K562 (cell line): ENCODE data around the gene CCSER1. TPM values are rescaled to one million over a fixed set of nuclear protein-coding genes. Genes with fewer than 3 reads are reported as not detected.

Experiments
- ATAC-seq: fragments of 200-7000 bp; cut with Tn5 transposase; 3 replicates; pipeline ENCODE4 v1.9.1; 2020; ENCODE audit warnings: moderate library complexity
- BruUV-seq: library from RNA; stranded (reverse); fragments of 400-500 nt; replicated peaks from 2 replicates; lab custom pipeline; 2021; lab: Mats Ljungman, UMichigan
- CTCF ChIA-PET: fragments of 300-600 bp; formaldehyde crosslinking; extraction: SDS; loops from one replicate; lab custom pipeline; 2021; ENCODE audit warnings: low intra/inter-chr PET ratio; lab: Yijun Ruan, JAX
- POLR2A ChIA-PET: fragments of 300-600, 350-650 bp; sonication (Branson Sonifier 250); formaldehyde crosslinking; extraction: SDS; loops from one replicate; lab custom pipeline; 2021; ENCODE audit warnings: antibody characterized with exemption, inconsistent platforms; lab: Yijun Ruan, JAX
- DNase-seq, 4 experiments: peaks; one replicate each; pipeline versions ENCODE4 v3.0.0 to v3.0.0-alpha.2; 2011 to 2018; ENCODE audit warnings: low spot score in 3 of 4, mixed read lengths in 3 of 4; ENCODE audit errors: extremely low read depth in 1 of 4
- FAIRE-seq: peaks from 2 replicates; lab custom pipeline; 2011; peaks lifted over from hg19 to GRCh38; lab: Jason Lieb, UNC
- H2AFZ ChIP-seq: 2 replicates; pipeline ENCODE4 v1.6.0; 2011; ENCODE audit warnings: low read depth, low read length, control low read depth, inconsistent platforms
- H3K27ac ChIP-seq: fragments of 200-600 bp; 3 replicates; pipeline ENCODE4 v1.8.0; 2011; ENCODE audit warnings: low read depth, mild to moderate bottlenecking, control low read depth, inconsistent platforms, low read length, moderate library complexity, mixed read lengths; ENCODE audit errors: extremely low read depth
- H3K27me3 ChIP-seq, 2 experiments: fragments of 300-600 bp in 1 of 2; 2 replicates in 1 of 2; 3 replicates in 1 of 2; pipeline versions ENCODE4 v1.6.0 to v1.8.0; 2011; ENCODE audit warnings: inconsistent platforms in 2 of 2, low read length in 2 of 2, mild to moderate bottlenecking in 1 of 2, mixed read lengths in 1 of 2, moderate library complexity in 1 of 2; ENCODE audit not compliant: control insufficient read depth in 2 of 2, insufficient read depth in 2 of 2
- H3K36me3 ChIP-seq: fragments of 300-600 bp; 3 replicates; pipeline ENCODE4 v1.8.0; 2011; ENCODE audit warnings: mild to moderate bottlenecking, low read length, inconsistent platforms; ENCODE audit not compliant: control insufficient read depth, insufficient read depth
- H3K4me1 ChIP-seq, 2 experiments: fragments of 200-600 bp in 1 of 2; replicated peaks in 1 of 2; 2 replicates in 1 of 2; 3 replicates in 1 of 2; pipeline versions ENCODE4 v1.5.1 to v1.8.0; 2011; ENCODE audit warnings: inconsistent platforms in 2 of 2, low read length in 2 of 2, mild to moderate bottlenecking in 1 of 2, mixed read lengths in 1 of 2, moderate library complexity in 1 of 2; ENCODE audit not compliant: control insufficient read depth in 2 of 2, insufficient read depth in 2 of 2
- H3K4me2 ChIP-seq: 2 replicates; pipeline ENCODE4 v1.6.1; 2011; ENCODE audit warnings: low read length, control low read depth, inconsistent platforms, mixed read lengths; ENCODE audit not compliant: insufficient read depth
- H3K4me3 ChIP-seq: fragments of 200-600 bp; sonication (generic), shearing (Covaris generic); 2 replicates; pipeline ENCODE4 v1.5.1; 2016; ENCODE audit warnings: control low read depth, inconsistent platforms
- H3K79me2 ChIP-seq: fragments of 200-600 bp; 3 replicates; pipeline ENCODE4 v1.8.0; 2011; ENCODE audit warnings: low read length, inconsistent platforms; ENCODE audit not compliant: control insufficient read depth, insufficient read depth
- H3K9ac ChIP-seq, 2 experiments: 2 replicates each; pipeline versions ENCODE4 v1.6.0 to v1.6.1; 2011; ENCODE audit warnings: low read depth in 2 of 2, low read length in 2 of 2, control low read depth in 1 of 2, inconsistent platforms in 1 of 2, mild to moderate bottlenecking in 1 of 2, mixed read lengths in 1 of 2; ENCODE audit not compliant: insufficient read depth in 1 of 2
- H3K9me1 ChIP-seq: one replicate; pipeline ENCODE4 v1.6.0; 2011; ENCODE audit warnings: inconsistent platforms, mild to moderate bottlenecking, low read length, moderate library complexity; ENCODE audit not compliant: control insufficient read depth, insufficient read depth
- H3K9me3 ChIP-seq: replicated peaks from 2 replicates; pipeline ENCODE4 v1.5.1; 2011; ENCODE audit warnings: low read depth, low read length, inconsistent platforms; ENCODE audit not compliant: control insufficient read depth, insufficient read depth
- H4K20me1 ChIP-seq: replicated peaks from 2 replicates; pipeline ENCODE4 v1.6.1; 2011; ENCODE audit warnings: low read length, inconsistent platforms, mixed read lengths; ENCODE audit not compliant: control insufficient read depth, insufficient read depth
- DMBX1 ChIP-seq: fragments of 250-450 bp; sonication (Bioruptor Pico); IDR thresholded peaks from 2 replicates; pipeline ENCODE4 v1.8.0; 2022; ENCODE audit warnings: inconsistent platforms, mild to moderate bottlenecking, moderate library complexity, borderline replicate concordance
- FOSL1 ChIP-seq: fragments of 200-800 bp; sonication (Bioruptor generic); conservative IDR thresholded peaks from 2 replicates; pipeline ENCODE4 v1.6.1; 2016; ENCODE audit warnings: missing genetic modification characterization, missing compliant biosample characterization
- HOXB6 ChIP-seq: fragments of 250-450 bp; sonication (Bioruptor Pico); IDR thresholded peaks from 2 replicates; pipeline ENCODE4 v1.5.1; 2022; ENCODE audit warnings: mild to moderate bottlenecking, borderline replicate concordance
- JUNB ChIP-seq: fragments of 450-650 bp; formaldehyde crosslinking; conservative IDR thresholded peaks from 2 replicates; pipeline ENCODE4 v1.4.0; 2020; ENCODE audit warnings: mild to moderate bottlenecking
- MCM3 ChIP-seq: fragments of 450-650 bp; IDR thresholded peaks from 2 replicates; pipeline ENCODE4 v1.6.1; 2016
- SREBF1 ChIP-seq: fragments of 150-350 bp; IDR thresholded peaks from 2 replicates; pipeline ENCODE4 v1.6.1; 2014; ENCODE audit warnings: antibody characterized with exemption, low read depth, low read length, borderline replicate concordance
- ZNF239 ChIP-seq: fragments of 250-450 bp; sonication (Bioruptor Pico); IDR thresholded peaks from 2 replicates; pipeline ENCODE4 v1.4.0; 2020; ENCODE audit warnings: mild to moderate bottlenecking
- in situ Hi-C: fragments of 300-500 bp; cut with MboI; formaldehyde crosslinking; loops from 4 replicates; pipeline ENCODE4 v1.15.0; 2018; ENCODE audit warnings: inconsistent platforms, mixed read lengths
- intact Hi-C: fragments of 100-400 bp; cut with micrococcal nuclease; formaldehyde crosslinking; loops from 2 replicates; pipeline ENCODE4 v1.14.2; 2022
- polyA plus RNA-seq, 8 experiments: library from polyadenylated mRNA; depleted of rRNA in 4 of 8; stranded (reverse) in 5 of 8; unstranded in 3 of 8; fragments of >200 nt; fragmentation: Nextera tagmentation in 2 of 8; fragmentation: Illumina TruSeq in 1 of 8; extraction: Ambion mirVana in 2 of 8; extraction: Trizol in 1 of 8; gene quantifications; 2 replicates each; pipeline versions ENCODE4 v1.2.1 to v1.2.3, GENCODE V29; 2011 to 2014; ENCODE audit warnings: inconsistent platforms in 1 of 8, missing spikeins in 1 of 8
- total RNA-seq, 7 experiments: library from RNA; depleted of rRNA in 6 of 7; stranded (reverse); fragments of >200 nt in 6 of 7; fragmentation: Illumina TruSeq in 2 of 7; extraction: Trizol in 2 of 7; gene quantifications; 2 replicates each; pipeline versions ENCODE4 v1.2.1 to v1.2.3, GENCODE V29; 2011 to 2021; ENCODE audit warnings: low replicate concordance in 1 of 7
- TF ChIP-seq, protein P1 (sequence below): fragments of 250-450 bp; sonication (Bioruptor Pico); IDR thresholded peaks from 2 replicates; pipeline ENCODE4 v1.8.0; 2021; ENCODE audit warnings: borderline replicate concordance, mild to moderate bottlenecking, moderate library complexity; ENCODE audit not compliant: poor library complexity, severe bottlenecking
- TF ChIP-seq, protein P2 (sequence below): fragments of 250-450 bp; sonication (Bioruptor Pico); IDR thresholded peaks from 2 replicates; pipeline ENCODE4 v1.5.0; 2021

The CCSER1 gene
- total and polyA plus RNA-seq, 9 of the 15 experiments (the other 6 are each of a cell fraction or from before 2014, with no cell fraction given), result not detected

DNA sequence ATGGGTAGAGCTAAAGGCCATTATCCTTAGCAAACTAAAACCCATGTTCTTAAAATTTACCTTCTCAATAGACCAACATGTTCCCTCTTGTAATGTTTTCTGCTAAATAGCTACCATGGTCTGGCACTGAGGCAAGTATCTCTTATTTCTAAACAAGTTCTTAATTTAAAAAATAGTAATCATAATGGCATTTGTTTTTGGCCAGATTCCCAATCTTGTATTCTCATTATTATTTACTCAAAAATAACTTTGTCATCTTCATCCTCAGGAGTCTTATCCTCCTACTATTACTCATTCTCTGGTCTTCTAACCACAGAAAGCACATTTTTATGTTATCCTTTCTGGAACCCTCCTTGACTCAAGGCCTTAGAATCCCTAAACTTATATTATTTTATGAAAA is 931.2 kb downstream of the CCSER1 start:
- Histone ChIP-seq H3K4me2 (no peak overlapping the region), H3K9me3 (peaks cover 2% of the 10 kb centered on the region; the same call in 1 of the 2 replicates), H3K9me1 (no peaks in the 10 kb centered on the region), H3K27ac (no peak overlapping the region), H3K36me3 (no peaks in the 10 kb centered on the region), H3K27me3 (no peaks in the 10 kb centered on the region), H3K4me1 (no peaks in the 10 kb centered on the region), H3K79me2 (no peaks in the 10 kb centered on the region), H3K9ac (no peak overlapping the region), H4K20me1 (no peaks in the 10 kb centered on the region), H3K4me3 (no peak overlapping the region), H2AFZ (no peak overlapping the region)
- ChIA-PET POLR2A (no interaction called here), CTCF (no interaction called here)
- no TSS peak for BruUV-seq
- DNase-seq (no peak), ATAC-seq (no peak), FAIRE-seq (no peak)
- TF ChIP-seq JUNB (CRISPR knock-in tag), result no peak
- no peak for TF ChIP-seq SREBF1
- TF ChIP-seq MCM3, result no peak
- TF ChIP-seq, protein P1, sequence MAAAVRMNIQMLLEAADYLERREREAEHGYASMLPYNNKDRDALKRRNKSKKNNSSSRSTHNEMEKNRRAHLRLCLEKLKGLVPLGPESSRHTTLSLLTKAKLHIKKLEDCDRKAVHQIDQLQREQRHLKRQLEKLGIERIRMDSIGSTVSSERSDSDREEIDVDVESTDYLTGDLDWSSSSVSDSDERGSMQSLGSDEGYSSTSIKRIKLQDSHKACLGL, result no peak
- TF ChIP-seq FOSL1, result no peak
- TF ChIP-seq DMBX1 (CRISPR knock-in tag), result no peak
- TF ChIP-seq HOXB6 (CRISPR knock-in tag), result no peak
- TF ChIP-seq, protein P2, sequence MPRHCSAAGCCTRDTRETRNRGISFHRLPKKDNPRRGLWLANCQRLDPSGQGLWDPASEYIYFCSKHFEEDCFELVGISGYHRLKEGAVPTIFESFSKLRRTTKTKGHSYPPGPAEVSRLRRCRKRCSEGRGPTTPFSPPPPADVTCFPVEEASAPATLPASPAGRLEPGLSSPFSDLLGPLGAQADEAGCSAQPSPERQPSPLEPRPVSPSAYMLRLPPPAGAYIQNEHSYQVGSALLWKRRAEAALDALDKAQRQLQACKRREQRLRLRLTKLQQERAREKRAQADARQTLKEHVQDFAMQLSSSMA (CRISPR knock-in tag), result no peak
- TF ChIP-seq ZNF239, result no peak
- intact Hi-C loops (no loop called here), in situ Hi-C loops (no loop called here)
